A549 (cell line): ENCODE measurements around the gene HECTD3.

Source experiments
- CTCF ChIP-seq: fragments of >200 bp; sonication (Bioruptor Twin); formaldehyde crosslinking; IDR thresholded peaks from 3 replicates; pipeline ENCODE4 v1.5.1; 2016
- NR3C1 ChIP-seq: fragments of >200 bp; sonication (Bioruptor Twin); formaldehyde crosslinking; IDR thresholded peaks from 3 replicates; pipeline ENCODE4 v1.6.1; 2017

- no peak for TF ChIP-seq CTCF
- no peak for TF ChIP-seq NR3C1
Observed at GRCh38 chr1:45004281-45004920, 6.7 kb downstream of the HECTD3 start.
